Activated T-helper 1 cell treated with Interleukin-2 at 50 U/mL for 16 hours (primary cell): ENCODE results near the gene S100A7.

ENCODE experiments used
- DNase-seq: peaks from one replicate; pipeline ENCODE4 v3.0.0-alpha.2; 2020; ENCODE audit warnings: low read depth

The S100A7 gene

GRCh38 chr1:153460551-153460950 is at the start of gene S100A7:
Gene S100A7 (minus strand): TSS chr1:153460651. CDS start chr1:153459013, 1,638 bp downstream.
- DNase-seq: no peak

GRCh38 chr1:153509729-153510354 is 49.4 kb upstream of the S100A7 start:
- peak; percentile 45 for DNase-seq

- DNase-seq: no peak
These were observed 48.6 kb upstream of the S100A7 start for GRCh38 chr1:153509036-153509435.

- DNase-seq: no peak
These were observed 47.6 kb upstream of the S100A7 start for GRCh38 chr1:153507926-153508583.

GRCh38 chr1:153506831-153507413 is 46.5 kb upstream of the S100A7 start:
- no peak for DNase-seq

- no peak for DNase-seq
These were observed 45.9 kb upstream of the S100A7 start for GRCh38 chr1:153506386-153506785.

- no peak for DNase-seq
These were observed 45.1 kb upstream of the S100A7 start for GRCh38 chr1:153505576-153505975.

GRCh38 chr1:153503766-153504165 is 43.3 kb upstream of the S100A7 start:
- DNase-seq: no peak

GRCh38 chr1:153498746-153499145 is 38.3 kb upstream of the S100A7 start:
- no peak for DNase-seq

- DNase-seq: no peak
These were observed 35.1 kb upstream of the S100A7 start for GRCh38 chr1:153495536-153495935.

GRCh38 chr1:153494976-153495535 is 34.6 kb upstream of the S100A7 start:
- DNase-seq: peak; percentile 35

- DNase-seq: no peak
These were observed 33.0 kb upstream of the S100A7 start for GRCh38 chr1:153493343-153493960.

GRCh38 chr1:153490272-153491051 is 30.0 kb upstream of the S100A7 start:
- DNase-seq: no peak

- DNase-seq: no peak
These were observed 28.3 kb upstream of the S100A7 start for GRCh38 chr1:153488731-153489130.

- DNase-seq: no peak
These were observed 27.3 kb upstream of the S100A7 start for GRCh38 chr1:153487707-153488106.

GRCh38 chr1:153485863-153486262 is 25.4 kb upstream of the S100A7 start:
- no peak for DNase-seq

- no peak for DNase-seq
These were observed 23.3 kb upstream of the S100A7 start for GRCh38 chr1:153483776-153484175.

GRCh38 chr1:153481124-153481523 is 20.7 kb upstream of the S100A7 start:
- DNase-seq: no peak

- no peak for DNase-seq
These were observed 18.5 kb upstream of the S100A7 start for GRCh38 chr1:153478692-153479618.

GRCh38 chr1:153478047-153478691 is 17.7 kb upstream of the S100A7 start:
- no peak for DNase-seq
